ENCODE data around the gene TSPAN11.

DNA sequence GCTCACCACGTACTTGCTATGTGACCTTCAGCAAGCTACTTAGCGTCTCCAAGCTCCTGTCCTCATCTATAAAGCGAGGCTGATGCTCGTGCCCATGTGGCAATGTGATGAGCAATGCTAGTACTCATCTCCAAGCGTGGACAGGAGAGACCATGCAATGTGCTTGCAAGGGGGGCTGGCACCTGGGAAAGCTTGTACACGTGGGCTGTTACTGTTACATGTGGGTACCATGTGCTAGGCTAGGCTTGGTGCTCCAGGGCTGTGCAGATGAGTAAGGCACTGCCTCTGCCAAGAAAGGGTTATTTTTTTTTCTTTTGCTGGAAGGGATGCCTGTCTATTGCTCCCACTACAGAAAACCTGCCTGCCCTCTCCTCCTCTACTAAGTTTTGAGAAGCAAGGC, 46.6 kb downstream of the TSPAN11 start:
- TF ChIP-seq, protein P1, sequence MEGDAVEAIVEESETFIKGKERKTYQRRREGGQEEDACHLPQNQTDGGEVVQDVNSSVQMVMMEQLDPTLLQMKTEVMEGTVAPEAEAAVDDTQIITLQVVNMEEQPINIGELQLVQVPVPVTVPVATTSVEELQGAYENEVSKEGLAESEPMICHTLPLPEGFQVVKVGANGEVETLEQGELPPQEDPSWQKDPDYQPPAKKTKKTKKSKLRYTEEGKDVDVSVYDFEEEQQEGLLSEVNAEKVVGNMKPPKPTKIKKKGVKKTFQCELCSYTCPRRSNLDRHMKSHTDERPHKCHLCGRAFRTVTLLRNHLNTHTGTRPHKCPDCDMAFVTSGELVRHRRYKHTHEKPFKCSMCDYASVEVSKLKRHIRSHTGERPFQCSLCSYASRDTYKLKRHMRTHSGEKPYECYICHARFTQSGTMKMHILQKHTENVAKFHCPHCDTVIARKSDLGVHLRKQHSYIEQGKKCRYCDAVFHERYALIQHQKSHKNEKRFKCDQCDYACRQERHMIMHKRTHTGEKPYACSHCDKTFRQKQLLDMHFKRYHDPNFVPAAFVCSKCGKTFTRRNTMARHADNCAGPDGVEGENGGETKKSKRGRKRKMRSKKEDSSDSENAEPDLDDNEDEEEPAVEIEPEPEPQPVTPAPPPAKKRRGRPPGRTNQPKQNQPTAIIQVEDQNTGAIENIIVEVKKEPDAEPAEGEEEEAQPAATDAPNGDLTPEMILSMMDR (IDR thresholded peaks at IDR 0.05), result no peak
- TF ChIP-seq POLR2AphosphoS5 (IDR thresholded peaks at IDR 0.05), result no peak
